Activated naive CD4-positive, alpha-beta T cell treated with anti-CD3 and anti-CD28 coated beads, Interleukin-2, amount 50 U/mL, for 24 hours (primary cell): Measurements from ENCODE around the gene PNKD.

Experiments used
- H3K27ac Mint-ChIP-seq: one replicate; pipeline ENCODE4 v1.8.0; 2021; ENCODE audit warnings: mild to moderate bottlenecking, mixed read lengths
- H3K27me3 Mint-ChIP-seq: one replicate; pipeline ENCODE4 v1.8.0; 2021; ENCODE audit warnings: mixed read lengths
- H3K36me3 Mint-ChIP-seq: one replicate; pipeline ENCODE4 v1.8.0; 2021; ENCODE audit warnings: mixed read lengths
- H3K4me1 Mint-ChIP-seq: one replicate; pipeline ENCODE4 v1.8.0; 2021; ENCODE audit warnings: mixed read lengths
- H3K4me3 Mint-ChIP-seq: one replicate; pipeline ENCODE4 v1.8.0; 2021; ENCODE audit warnings: mild to moderate bottlenecking, mixed read lengths
- H3K9me3 Mint-ChIP-seq: one replicate; pipeline ENCODE4 v1.8.0; 2021; ENCODE audit warnings: mixed read lengths

Gene PNKD

DNA sequence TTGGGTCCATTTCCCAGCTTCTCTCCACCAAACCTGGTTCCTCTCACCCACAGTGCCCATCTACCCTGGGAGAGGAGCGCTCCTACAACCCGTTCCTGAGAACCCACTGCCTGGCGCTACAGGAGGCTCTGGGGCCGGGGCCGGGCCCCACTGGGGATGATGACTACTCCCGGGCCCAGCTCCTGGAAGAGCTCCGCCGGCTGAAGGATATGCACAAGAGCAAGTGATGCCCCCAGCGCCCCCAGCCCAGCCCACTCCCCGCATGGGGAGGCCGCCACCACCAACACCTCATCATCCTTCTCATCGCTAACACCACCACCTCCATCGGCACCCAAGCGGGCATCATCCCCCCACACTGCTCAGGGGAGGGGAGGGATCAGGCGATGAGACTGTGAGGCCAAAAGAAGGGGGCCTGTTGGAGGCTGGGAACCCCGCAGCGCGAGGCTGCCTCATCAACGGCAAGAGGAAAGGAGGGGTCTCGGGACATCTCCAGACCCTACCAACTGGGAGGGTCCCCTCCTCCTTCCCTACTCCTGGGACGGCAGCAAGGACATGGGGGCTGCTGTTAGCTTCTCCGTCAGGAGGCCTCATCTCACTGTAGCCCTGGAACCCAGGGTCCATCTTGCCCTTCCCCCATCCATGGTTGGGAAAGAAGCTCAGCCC lies 74.6 kb downstream of the PNKD start:
- no peak overlapping the region for H3K27ac Mint-ChIP-seq
- H3K36me3 Mint-ChIP-seq, result no peaks in the 10 kb centered on the region
- H3K27me3 Mint-ChIP-seq, result no peaks in the 10 kb centered on the region

DNA sequence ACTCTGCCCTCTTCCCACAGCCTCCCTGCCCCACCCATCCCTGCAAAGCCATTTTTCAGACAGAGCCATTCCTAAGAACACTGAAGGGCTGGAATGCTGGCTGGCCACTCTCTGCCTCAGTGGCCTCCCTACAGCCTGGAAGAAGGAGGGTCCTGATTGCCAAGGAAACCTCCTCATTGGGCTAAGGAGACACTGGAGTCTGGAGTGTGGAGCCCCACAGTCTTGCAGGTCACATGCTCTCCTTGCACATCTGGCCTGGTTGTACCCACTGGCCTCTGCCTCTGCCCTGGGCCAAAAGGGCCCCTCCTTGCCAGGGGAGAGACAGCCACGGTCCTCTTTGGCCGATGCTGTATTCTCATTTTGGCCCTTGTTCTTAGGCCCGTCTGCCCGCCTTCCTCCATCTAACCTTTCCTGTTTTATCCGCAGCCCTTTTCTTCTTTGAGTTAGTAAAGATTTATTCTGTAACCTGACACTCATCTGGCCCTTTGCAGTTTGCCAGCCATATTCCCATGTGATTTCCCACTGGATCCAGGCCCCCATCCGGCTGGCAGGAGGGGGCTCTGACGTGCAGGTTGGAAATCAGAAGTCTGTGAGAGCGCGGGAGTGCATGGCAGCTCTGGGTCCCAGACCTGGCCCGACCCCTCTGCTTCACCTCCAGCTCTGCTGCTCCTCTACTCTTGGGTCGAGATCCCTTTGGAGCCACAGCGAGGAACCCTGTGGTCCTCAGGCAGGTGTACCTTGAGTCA lies 75.3 kb downstream of the PNKD start:
- Mint-ChIP-seq H3K27me3 (no peaks in the 10 kb centered on the region), H3K36me3 (no peaks in the 10 kb centered on the region), H3K4me1 (no peaks in the 10 kb centered on the region), H3K9me3 (no peaks in the 10 kb centered on the region), H3K27ac (peak overlapping the region; percentile 62), H3K4me3 (no peak overlapping the region)

More for the DNA sequence above, 74.6 kb downstream of the PNKD start:
- H3K4me3 Mint-ChIP-seq, result no peak overlapping the region
- no peaks in the 10 kb centered on the region for H3K9me3 Mint-ChIP-seq
- no peaks in the 10 kb centered on the region for H3K4me1 Mint-ChIP-seq

DNA sequence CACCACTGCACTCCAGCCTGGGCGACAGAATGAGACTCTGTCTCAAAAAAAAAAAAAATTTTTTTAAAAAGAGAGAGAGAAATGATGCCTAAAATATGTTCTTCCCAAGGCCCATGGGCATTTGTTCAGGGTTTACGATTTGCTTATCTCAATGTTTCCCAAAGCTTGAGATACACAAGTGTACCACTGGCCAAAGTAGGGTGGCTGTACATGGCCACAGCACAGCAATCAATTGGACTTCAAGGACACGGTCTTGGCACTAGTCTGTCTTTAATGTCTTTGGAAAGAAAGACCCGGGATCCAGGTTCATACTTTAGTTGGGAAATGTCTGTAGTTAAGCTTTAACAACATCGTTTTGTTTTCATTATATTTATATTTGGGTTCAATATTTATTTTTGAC lies 76.9 kb downstream of the PNKD start:
- Mint-ChIP-seq H3K4me3 (no peak overlapping the region), H3K27ac (no peak overlapping the region), H3K27me3 (no peaks in the 10 kb centered on the region), H3K36me3 (peaks cover 2% of the 10 kb centered on the region), H3K4me1 (no peaks in the 10 kb centered on the region), H3K9me3 (peaks cover 5% of the 10 kb centered on the region)

DNA sequence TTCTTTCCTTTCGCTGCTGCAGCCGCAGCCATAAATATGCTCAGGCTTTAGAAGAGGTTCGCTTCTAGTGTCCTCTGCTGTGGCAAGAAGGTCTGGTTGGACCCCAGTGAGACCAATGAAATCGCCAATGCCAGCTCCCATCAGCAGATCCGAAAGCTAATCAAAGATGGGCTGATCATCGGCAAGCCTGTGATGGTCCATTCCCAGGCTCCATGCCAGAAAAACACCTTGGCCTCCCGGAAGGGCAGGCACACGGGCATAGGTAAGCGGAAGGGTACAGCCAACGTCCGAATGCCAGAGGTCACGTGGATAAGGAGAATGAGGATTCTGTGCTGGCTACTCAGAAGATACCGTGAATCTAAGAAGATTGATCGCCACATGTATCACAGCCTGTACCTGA lies 83.7 kb downstream of the PNKD start:
- peaks cover 5% of the 10 kb centered on the region for H3K9me3 Mint-ChIP-seq
- H3K27ac Mint-ChIP-seq, result no peak overlapping the region
- H3K27me3 Mint-ChIP-seq, result no peaks in the 10 kb centered on the region
- no peak overlapping the region for H3K4me3 Mint-ChIP-seq
- H3K4me1 Mint-ChIP-seq, result no peaks in the 10 kb centered on the region
- H3K36me3 Mint-ChIP-seq, result peaks cover 2% of the 10 kb centered on the region

DNA sequence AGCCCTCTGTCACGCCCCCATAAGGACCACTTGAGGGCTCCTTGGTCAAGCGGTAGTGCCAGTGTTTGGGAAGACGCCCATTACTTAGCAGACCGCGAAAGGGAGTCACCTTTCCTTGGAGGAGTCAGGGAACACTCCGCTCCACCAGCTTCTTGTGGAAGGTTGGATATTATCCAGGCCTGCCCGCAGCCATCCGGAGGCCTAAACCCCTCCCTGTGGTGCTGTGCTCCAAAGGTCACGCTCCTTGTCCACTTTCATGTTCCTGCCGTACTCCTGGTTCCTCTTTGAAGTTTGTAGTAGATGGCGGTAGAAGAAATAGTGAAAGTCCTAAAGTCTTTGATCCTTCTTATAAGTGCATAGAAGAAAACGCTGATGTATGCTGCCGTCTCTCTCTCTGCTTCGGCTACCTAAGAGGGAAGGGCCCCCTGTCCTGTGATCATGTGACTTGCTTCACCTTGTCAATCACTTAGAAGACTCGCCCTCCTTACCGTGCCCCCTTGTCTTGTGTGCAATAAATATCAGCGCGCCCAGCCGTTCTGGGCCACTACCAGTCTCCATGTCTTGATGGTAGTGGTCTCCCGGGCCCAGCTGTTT lies 84.6 kb downstream of the PNKD start:
- H3K4me1 Mint-ChIP-seq, result no peaks in the 10 kb centered on the region
- H3K27me3 Mint-ChIP-seq, result no peaks in the 10 kb centered on the region
- H3K27ac Mint-ChIP-seq, result no peak overlapping the region
- peaks cover 5% of the 10 kb centered on the region for H3K9me3 Mint-ChIP-seq
- H3K4me3 Mint-ChIP-seq, result no peak overlapping the region
- peaks cover 2% of the 10 kb centered on the region for H3K36me3 Mint-ChIP-seq

DNA sequence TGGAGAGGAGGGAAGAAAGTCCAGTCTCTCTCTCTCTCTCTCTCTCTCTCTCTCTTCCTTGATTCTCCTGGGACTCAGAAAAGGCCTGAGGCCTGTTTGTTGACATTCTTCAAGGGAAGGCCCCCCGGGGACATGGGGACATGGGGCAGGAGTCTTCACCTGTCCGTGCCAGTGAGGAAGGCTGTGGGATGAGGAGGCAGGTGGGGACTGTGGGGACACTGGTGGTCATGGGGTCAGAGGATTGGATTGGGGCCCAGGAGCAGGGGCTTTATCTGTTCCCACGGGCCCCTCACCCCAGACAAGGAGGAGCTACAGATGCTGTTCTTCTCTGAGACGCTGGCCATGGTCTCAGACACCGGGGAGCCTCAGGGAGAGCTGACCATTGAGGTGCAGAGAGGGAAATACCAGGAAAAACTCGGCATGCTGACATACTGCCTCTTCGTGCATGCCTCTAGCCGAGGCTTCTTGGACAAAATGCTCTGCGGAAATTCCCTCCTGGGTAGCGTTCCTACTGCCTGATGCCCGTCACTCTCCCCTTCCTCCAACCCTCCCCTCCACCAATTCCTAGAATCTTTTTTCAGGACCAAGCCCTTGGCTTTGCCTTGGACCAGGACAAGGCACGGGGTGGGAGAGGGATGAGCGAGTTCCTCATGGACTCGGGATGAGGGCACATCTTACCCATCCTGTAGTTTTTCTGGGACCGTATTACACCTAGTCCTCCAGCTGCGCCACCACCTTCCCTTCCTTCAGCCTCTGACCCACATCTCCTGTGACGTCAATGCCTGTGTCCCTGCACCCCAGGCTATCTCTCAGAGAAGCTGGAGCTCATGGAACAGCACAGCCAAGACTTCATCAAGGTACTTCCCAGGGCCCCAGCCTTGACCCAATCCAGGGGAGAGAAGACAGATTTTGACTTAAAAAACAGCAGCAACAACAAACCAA lies 87.2 kb downstream of the PNKD start:
- no peaks in the 10 kb centered on the region for H3K36me3 Mint-ChIP-seq
- no peaks in the 10 kb centered on the region for H3K9me3 Mint-ChIP-seq
- no peaks in the 10 kb centered on the region for H3K27me3 Mint-ChIP-seq
- peak overlapping the region; percentile 41 for H3K27ac Mint-ChIP-seq
- no peaks in the 10 kb centered on the region for H3K4me1 Mint-ChIP-seq
- no peak overlapping the region for H3K4me3 Mint-ChIP-seq

DNA sequence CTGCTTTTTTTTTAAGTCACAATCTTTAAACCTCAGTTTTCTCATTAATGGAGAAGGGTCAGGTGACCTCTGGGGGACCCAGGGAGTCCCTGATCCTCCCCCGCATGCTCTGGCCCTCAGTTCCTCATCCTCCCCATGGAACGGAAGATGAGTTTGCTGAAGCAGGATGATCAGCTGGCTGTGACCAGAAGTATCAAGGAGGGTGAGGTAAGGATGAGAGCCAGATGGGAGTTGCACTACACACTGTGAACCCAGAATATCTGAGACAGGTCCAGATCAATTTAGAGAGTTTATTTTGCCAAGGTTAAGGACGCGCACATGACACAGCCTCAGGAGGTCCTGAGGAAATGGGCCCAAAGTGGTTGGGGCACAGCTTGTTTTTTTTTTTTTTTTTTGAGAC lies 90.1 kb downstream of the PNKD start:
- Mint-ChIP-seq H3K4me3 (no peak overlapping the region), H3K36me3 (no peaks in the 10 kb centered on the region), H3K27ac (no peak overlapping the region), H3K27me3 (no peaks in the 10 kb centered on the region), H3K4me1 (no peaks in the 10 kb centered on the region), H3K9me3 (no peaks in the 10 kb centered on the region)

DNA sequence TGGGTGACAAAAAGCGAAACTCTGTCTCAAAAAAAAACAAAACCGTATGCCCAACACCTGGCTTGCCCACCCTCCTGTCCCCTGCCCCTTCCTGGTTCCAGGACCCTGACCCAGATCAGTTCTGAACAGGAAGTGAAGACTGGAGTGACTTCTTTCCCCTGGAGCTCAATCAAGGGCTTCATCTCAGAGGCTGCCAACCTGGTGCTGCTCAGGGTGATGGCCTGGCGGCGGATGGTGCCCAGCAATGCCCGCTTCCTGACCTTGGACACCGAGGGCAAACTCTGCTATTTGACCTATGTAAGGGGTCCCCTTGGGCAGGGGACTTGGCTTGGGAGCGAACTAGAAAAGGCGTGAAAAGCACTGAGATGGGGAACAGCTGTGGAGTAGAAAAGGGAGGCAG lies 92.3 kb downstream of the PNKD start:
- Mint-ChIP-seq H3K36me3 (no peaks in the 10 kb centered on the region), H3K9me3 (no peaks in the 10 kb centered on the region), H3K27ac (no peak overlapping the region), H3K4me3 (no peak overlapping the region), H3K27me3 (no peaks in the 10 kb centered on the region), H3K4me1 (peaks cover 6% of the 10 kb centered on the region)

DNA sequence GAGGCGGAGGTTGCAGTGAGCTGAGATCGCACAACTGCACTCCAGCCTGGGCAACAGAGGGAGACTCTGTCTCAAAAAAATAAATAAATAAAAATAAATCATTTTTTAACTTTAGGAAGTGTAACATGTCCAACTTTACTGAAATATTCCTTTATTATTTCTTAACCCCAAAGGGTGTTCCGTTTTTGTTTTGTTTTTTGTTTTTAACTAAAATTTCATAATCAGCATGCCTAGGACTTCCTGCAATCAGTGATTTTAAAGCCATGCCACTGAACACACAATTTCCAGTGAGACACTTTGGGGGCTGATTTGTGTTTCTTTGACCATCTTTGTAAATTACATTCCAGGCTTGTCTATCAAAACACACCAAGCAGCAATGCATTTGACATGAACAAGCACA lies 93.4 kb downstream of the PNKD start:
- no peak overlapping the region for H3K4me3 Mint-ChIP-seq
- no peaks in the 10 kb centered on the region for H3K36me3 Mint-ChIP-seq
- H3K9me3 Mint-ChIP-seq, result no peaks in the 10 kb centered on the region
- peaks cover 11% of the 10 kb centered on the region for H3K4me1 Mint-ChIP-seq
- H3K27ac Mint-ChIP-seq, result no peak overlapping the region
- H3K27me3 Mint-ChIP-seq, result no peaks in the 10 kb centered on the region

DNA sequence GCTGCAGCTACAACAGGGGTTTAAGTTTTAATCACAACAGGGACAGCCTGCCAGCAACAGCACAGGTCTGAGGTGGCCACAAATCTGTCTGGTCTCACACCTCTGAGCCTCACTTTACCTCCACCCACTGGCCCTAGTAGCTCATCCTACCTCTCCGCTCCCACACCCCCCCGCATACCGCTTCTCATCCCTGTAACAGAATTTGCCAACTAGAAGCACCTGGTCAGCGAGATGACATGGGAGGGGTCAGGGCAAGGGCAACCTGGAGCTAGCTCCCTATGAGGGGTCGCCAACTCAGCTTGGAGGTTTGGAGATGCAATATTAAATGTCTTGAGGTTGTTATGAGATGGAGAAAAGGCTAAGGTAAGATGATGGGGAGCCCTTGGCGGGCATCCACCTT lies 93.9 kb downstream of the PNKD start:
- Mint-ChIP-seq H3K4me3 (no peak overlapping the region), H3K4me1 (peaks cover 15% of the 10 kb centered on the region), H3K36me3 (no peaks in the 10 kb centered on the region), H3K27me3 (no peaks in the 10 kb centered on the region), H3K27ac (peak overlapping the region; percentile 46), H3K9me3 (no peaks in the 10 kb centered on the region)

DNA sequence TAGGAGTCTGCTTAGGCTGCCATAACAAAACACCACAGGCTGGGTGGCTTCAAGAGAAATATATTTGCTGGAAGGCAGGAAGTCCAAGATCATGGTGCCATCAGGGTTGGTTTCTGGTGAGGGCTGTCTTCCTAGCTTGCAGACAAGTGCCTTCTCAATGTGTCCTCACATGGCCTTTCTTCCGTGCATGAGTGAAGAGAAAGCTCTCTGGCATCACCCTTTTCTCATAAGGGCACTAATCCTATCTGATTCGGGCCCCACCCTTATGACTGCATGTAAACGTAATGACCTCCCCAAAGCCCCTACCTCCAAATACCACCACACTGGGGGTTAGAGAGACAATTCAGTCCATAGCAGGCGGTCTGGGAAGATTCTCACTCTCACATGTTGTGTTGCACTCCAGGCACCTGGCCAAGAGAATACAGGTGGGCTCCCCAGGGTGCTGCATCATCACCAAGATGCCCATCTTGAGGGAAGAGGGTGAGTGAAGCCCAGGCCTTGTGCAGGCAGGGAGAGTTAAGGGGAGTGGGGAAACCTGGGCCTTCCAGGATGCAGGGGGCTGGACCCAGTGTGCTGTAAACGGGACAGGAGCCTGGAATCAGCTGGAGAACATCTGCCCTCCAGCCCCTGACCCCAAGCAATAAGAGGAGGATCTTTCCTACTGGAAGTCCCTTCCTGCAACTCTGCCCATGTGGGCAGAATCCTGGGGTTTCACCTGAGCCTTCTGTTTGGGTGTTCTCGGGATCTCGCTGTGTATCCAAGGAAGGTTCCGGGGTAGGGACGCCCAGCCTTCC lies 96.5 kb downstream of the PNKD start:
- peak overlapping the region; percentile 41 for H3K27ac Mint-ChIP-seq
- no peaks in the 10 kb centered on the region for H3K27me3 Mint-ChIP-seq
- no peaks in the 10 kb centered on the region for H3K9me3 Mint-ChIP-seq
- no peaks in the 10 kb centered on the region for H3K36me3 Mint-ChIP-seq
- peak overlapping the region; percentile 84 for H3K4me3 Mint-ChIP-seq
- peaks cover 28% of the 10 kb centered on the region for H3K4me1 Mint-ChIP-seq

DNA sequence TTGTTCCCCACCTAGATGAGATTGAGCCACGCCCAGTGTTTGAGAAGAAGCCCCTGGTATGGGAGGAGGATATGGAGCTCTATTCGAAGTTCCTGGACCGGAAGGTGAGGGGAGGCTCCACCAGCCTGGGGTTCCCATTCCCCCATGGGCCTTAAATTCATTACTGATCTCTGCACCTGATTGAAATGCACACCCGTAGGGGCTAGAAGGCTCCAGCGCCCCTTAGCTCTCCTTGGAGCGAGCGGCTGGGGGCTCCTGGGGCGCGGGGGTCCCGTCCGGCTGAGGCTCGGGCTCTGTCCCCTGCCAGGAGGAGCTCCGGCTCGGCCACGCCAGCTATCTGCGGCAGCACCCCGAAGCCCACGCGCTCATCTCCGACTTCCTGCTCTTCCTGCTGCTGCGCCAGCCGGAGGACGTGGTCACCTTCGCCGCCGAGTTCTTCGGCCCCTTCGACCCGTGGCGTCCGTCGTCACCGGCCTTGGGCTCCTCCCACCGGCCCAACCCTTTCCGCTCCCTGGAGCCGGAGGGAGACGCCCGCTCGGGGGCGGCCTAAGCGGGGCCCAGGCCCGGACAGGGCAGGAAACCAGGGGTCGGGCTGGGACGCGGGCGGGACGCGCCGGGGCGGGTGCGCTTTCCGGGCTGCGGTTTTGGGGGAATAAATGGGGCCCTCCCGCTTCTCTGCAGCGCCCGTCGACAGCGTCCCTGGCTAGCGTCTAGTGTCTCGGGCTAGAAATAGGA lies 97.3 kb downstream of the PNKD start:
- peak overlapping the region; percentile 84 for H3K4me3 Mint-ChIP-seq
- H3K27ac Mint-ChIP-seq, result no peak overlapping the region
- no peaks in the 10 kb centered on the region for H3K27me3 Mint-ChIP-seq

DNA sequence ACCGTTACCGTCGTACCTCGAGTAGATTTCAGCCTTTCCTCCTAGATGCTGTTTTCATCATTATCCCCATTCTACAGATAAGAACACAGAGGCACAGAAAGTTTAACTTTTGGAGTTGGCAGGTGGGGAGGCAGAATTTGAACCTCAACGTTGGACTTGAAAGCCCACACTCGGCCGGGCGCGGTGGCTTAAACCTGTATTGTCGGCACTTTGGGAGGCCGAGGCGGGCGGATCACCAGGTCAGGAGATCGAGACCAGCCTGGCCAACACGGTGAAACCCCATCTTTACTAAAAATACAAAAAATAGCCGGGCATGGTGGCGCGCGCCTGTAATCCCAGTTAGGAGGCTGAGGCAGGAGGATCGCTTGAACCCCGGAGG lies 97.8 kb downstream of the PNKD start:
- no peak overlapping the region for H3K27ac Mint-ChIP-seq
- H3K27me3 Mint-ChIP-seq, result no peaks in the 10 kb centered on the region
- H3K9me3 Mint-ChIP-seq, result no peaks in the 10 kb centered on the region
- peaks cover 28% of the 10 kb centered on the region for H3K4me1 Mint-ChIP-seq
- H3K36me3 Mint-ChIP-seq, result no peaks in the 10 kb centered on the region
- peak overlapping the region; percentile 84 for H3K4me3 Mint-ChIP-seq

More for the DNA sequence above, 97.3 kb downstream of the PNKD start:
- Mint-ChIP-seq H3K4me1 (peaks cover 28% of the 10 kb centered on the region), H3K9me3 (no peaks in the 10 kb centered on the region), H3K36me3 (no peaks in the 10 kb centered on the region)

DNA sequence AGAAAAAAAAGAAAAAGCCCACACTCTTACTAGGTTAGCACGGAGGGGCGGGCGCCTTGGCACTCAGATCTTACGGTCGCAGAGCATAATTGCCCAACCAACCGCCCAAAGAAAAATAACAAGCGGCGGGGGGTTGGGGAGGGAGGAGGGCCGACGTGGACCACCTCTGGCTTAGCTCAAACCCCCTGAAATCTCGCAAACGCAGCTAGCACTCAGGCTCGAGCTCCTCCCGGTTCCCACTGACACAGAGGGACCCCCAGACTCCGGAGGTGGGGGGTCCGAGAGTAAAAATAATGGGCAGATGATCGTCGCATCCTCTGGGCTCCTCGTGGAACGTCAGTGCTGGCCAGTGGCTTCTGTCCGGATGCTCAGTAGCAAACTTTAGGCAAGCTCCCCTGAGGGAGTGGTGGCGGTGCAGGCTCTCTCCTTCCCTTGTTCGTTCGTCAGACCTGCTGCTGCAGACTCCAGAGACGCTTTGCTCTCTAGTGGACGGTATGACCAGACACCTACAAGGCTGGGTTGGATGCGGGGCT lies 98.4 kb downstream of the PNKD start:
- H3K27ac Mint-ChIP-seq, result no peak overlapping the region
- no peaks in the 10 kb centered on the region for H3K36me3 Mint-ChIP-seq
- peaks cover 28% of the 10 kb centered on the region for H3K4me1 Mint-ChIP-seq
- no peaks in the 10 kb centered on the region for H3K9me3 Mint-ChIP-seq
- peak overlapping the region; percentile 52 for H3K4me3 Mint-ChIP-seq
- H3K27me3 Mint-ChIP-seq, result no peaks in the 10 kb centered on the region
